ENCODE data around the gene NDOR1. TPM values are rescaled to one million over a fixed set of nuclear protein-coding genes. Genes with fewer than 3 reads are reported as not detected.

Gene NDOR1
- total RNA-seq, 1 experiment from 2014 or later = 27.7 TPM

DNA sequence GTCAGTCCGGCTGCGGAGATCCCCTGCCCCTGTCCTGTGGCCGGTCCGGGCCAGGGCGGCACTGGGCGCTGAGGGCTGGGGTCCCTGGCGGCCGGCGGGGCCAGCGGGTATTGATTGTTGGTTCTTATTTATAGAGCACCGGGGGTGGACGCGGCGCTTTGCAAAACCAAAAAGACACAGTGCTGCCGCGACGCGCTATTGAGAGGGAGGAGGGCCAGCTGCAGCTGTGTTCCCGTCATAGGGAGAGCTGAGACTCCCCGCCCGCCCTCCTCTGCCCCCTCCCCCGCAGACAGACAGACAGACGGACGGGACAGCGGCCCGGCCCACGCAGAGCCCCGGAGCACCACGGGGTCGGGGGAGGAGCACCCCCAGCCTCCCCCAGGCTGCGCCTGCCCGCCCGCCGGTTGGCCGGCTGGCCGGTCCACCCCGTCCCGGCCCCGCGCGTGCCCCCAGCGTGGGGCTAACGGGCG lies 38.2 kb upstream of the NDOR1 start:
- CTCF ChIA-PET = no interaction called here
- intact Hi-C loops (cut with micrococcal nuclease; ENCODE audit: unreplicated experiment) = loop anchor here (5.0 kb wide), 1 partner anchor 40 kb away; no protein-coding TSS in a partner anchor
- H4K20me1 ChIP-seq (ENCODE audit: insufficient read depth) = no peaks in the 10 kb centered on the region
- no peaks in the 10 kb centered on the region for H3K79me2 ChIP-seq (ENCODE audit: low read depth)
- H2AFZ ChIP-seq = no peak overlapping the region
- BruUV-seq (replicated peaks) = no TSS peak
- H3F3A ChIP-seq (ENCODE audit: insufficient read depth, low read depth) = 0 out of 2 replicates have a peak, but pooled peaks cover 5% of the 10 kb centered on the region
- H3K27me3 ChIP-seq (ENCODE audit: insufficient read depth, low read depth) = no peaks in the 10 kb centered on the region
- POLR2A ChIA-PET (ENCODE audit: unreplicated experiment) = no interaction called here
- DNase-seq = no peak
- no peak overlapping the region for H3K4me3 ChIP-seq
- H3K9me3 ChIP-seq (ENCODE audit: insufficient read depth, low read depth) = no peaks in the 10 kb centered on the region
- no peaks in the 10 kb centered on the region for H3K9me2 ChIP-seq (ENCODE audit: insufficient read depth)
- no peak overlapping the region for H3K27ac ChIP-seq
- peak overlapping the region; percentile 99; the same call in 1 of the 2 replicates for H3K4me2 ChIP-seq
- TF ChIP-seq EZH2 (IDR thresholded peaks at IDR 0.05; ENCODE audit: low read depth) = no peak
- TF ChIP-seq, protein P1, sequence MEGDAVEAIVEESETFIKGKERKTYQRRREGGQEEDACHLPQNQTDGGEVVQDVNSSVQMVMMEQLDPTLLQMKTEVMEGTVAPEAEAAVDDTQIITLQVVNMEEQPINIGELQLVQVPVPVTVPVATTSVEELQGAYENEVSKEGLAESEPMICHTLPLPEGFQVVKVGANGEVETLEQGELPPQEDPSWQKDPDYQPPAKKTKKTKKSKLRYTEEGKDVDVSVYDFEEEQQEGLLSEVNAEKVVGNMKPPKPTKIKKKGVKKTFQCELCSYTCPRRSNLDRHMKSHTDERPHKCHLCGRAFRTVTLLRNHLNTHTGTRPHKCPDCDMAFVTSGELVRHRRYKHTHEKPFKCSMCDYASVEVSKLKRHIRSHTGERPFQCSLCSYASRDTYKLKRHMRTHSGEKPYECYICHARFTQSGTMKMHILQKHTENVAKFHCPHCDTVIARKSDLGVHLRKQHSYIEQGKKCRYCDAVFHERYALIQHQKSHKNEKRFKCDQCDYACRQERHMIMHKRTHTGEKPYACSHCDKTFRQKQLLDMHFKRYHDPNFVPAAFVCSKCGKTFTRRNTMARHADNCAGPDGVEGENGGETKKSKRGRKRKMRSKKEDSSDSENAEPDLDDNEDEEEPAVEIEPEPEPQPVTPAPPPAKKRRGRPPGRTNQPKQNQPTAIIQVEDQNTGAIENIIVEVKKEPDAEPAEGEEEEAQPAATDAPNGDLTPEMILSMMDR (conservative IDR thresholded peaks at IDR 0.05) = no peak
- no peaks in the 10 kb centered on the region for H3K36me3 ChIP-seq (ENCODE audit: low read depth)
- no peaks in the 10 kb centered on the region for H3K4me1 ChIP-seq (replicated peaks; ENCODE audit: insufficient read depth)

- Histone ChIP-seq H3K27ac (no peak overlapping the region), H3F3A (ENCODE audit: insufficient read depth, low read depth) (0 out of 2 replicates have a peak, but pooled peaks cover 5% of the 10 kb centered on the region), H3K36me3 (ENCODE audit: low read depth) (no peaks in the 10 kb centered on the region), H3K27me3 (ENCODE audit: insufficient read depth, low read depth) (no peaks in the 10 kb centered on the region), H3K4me1 (replicated peaks; ENCODE audit: insufficient read depth) (peaks cover 6% of the 10 kb centered on the region; the same call in 1 of the 2 replicates), H3K4me2 (peak overlapping the region; percentile 99), H2AFZ (no peak overlapping the region), H3K9me3 (ENCODE audit: insufficient read depth, low read depth) (no peaks in the 10 kb centered on the region), H3K79me2 (ENCODE audit: low read depth) (no peaks in the 10 kb centered on the region), H4K20me1 (ENCODE audit: insufficient read depth) (no peaks in the 10 kb centered on the region), H3K9me2 (ENCODE audit: insufficient read depth) (no peaks in the 10 kb centered on the region), H3K4me3 (peak overlapping the region; percentile 75; the same call in 1 of the 2 replicates)
- no peak for TF ChIP-seq EZH2 (IDR thresholded peaks at IDR 0.05; ENCODE audit: low read depth)
- TF ChIP-seq, protein P1 (conservative IDR thresholded peaks at IDR 0.05) = no peak
- BruUV-seq (replicated peaks) = no TSS peak
- CTCF ChIA-PET = interaction anchor here (0.5 to 0.7 kb wide), 2 partner anchors 11 to 332 kb away, joined by 4 read pairs; no protein-coding TSS in a partner anchor
- DNase-seq = peak in 1 of 2 experiments; percentile 70
- intact Hi-C loops (cut with micrococcal nuclease; ENCODE audit: unreplicated experiment) = loop anchor here (5.0 kb wide), 1 partner anchor 41 kb away; no protein-coding TSS in a partner anchor
- POLR2A ChIA-PET (ENCODE audit: unreplicated experiment) = interaction anchor here (0.6 to 0.7 kb wide), 5 partner anchors 38 to 80 kb away, joined by 4 to 6 read pairs (median 4); no protein-coding TSS in a partner anchor
Observed at GRCh38 chr9:137167747-137168572, 37.5 kb upstream of the NDOR1 start.

GRCh38 chr9:137168573-137168903 lies 37.0 kb upstream of the NDOR1 start:
- H3K4me3 ChIP-seq = peak overlapping the region; percentile 75; the same call in 1 of the 2 replicates
- peaks cover 11% of the 10 kb centered on the region; the same call in 1 of the 2 replicates for H3K4me1 ChIP-seq (replicated peaks; ENCODE audit: insufficient read depth)
- H3K27me3 ChIP-seq (ENCODE audit: insufficient read depth, low read depth) = no peaks in the 10 kb centered on the region
- H3K79me2 ChIP-seq (ENCODE audit: low read depth) = no peaks in the 10 kb centered on the region
- H3K9me2 ChIP-seq (ENCODE audit: insufficient read depth) = no peaks in the 10 kb centered on the region
- no peaks in the 10 kb centered on the region for H3K36me3 ChIP-seq (ENCODE audit: low read depth)
- no peak overlapping the region for H3K27ac ChIP-seq
- no TSS peak for BruUV-seq (replicated peaks)
- no peaks in the 10 kb centered on the region for H3K9me3 ChIP-seq (ENCODE audit: insufficient read depth, low read depth)
- no peaks in the 10 kb centered on the region for H4K20me1 ChIP-seq (ENCODE audit: insufficient read depth)
- peak overlapping the region; percentile 83; the same call in 1 of the 2 replicates for H2AFZ ChIP-seq
- CTCF ChIA-PET = no interaction called here
- H3K4me2 ChIP-seq = peak overlapping the region; percentile 99
- no peak for DNase-seq
- TF ChIP-seq, protein P1 (conservative IDR thresholded peaks at IDR 0.05) = no peak
- TF ChIP-seq EZH2 (IDR thresholded peaks at IDR 0.05; ENCODE audit: low read depth) = no peak
- intact Hi-C loops (cut with micrococcal nuclease; ENCODE audit: unreplicated experiment) = loop anchor here (5.0 kb wide), 1 partner anchor 41 kb away; no protein-coding TSS in a partner anchor
- POLR2A ChIA-PET (ENCODE audit: unreplicated experiment) = interaction anchor here (0.6 kb wide), 2 partner anchors 68 to 71 kb away, joined by 4 read pairs; no protein-coding TSS in a partner anchor
- H3F3A ChIP-seq (ENCODE audit: insufficient read depth, low read depth) = peaks cover 10% of the 10 kb centered on the region; the same call in 1 of the 2 replicates
